HEK293 (cell line): ENCODE measurements around the gene RTN4RL2.

Experiments used
- CTCF ChIA-PET: fragments of 350-600 bp; formaldehyde crosslinking; extraction: SDS; loops from one replicate; lab custom pipeline; 2021; ENCODE audit warnings: antibody characterized with exemption; lab: Yijun Ruan, JAX
- POLR2A ChIA-PET: fragments of 300-600 bp; formaldehyde crosslinking; extraction: SDS; loops from one replicate; lab custom pipeline; 2020; ENCODE audit warnings: antibody characterized with exemption, inconsistent platforms; lab: Yijun Ruan, JAX
- H3K27ac ChIP-seq: fragments of 200-500 bp; sonication (Bioruptor generic); 2 replicates; pipeline ENCODE4 v1.5.1; 2014; ENCODE audit warnings: low read depth, low read length, control low read depth, inconsistent platforms; ENCODE audit errors: extremely low read depth
- H3K36me3 ChIP-seq, 2 experiments: fragments of 200-500 bp in 1 of 2; sonication (Bioruptor generic) in 1 of 2; 1 replicate in 1 of 2; 2 replicates in 1 of 2; pipeline ENCODE4 v1.5.1; 2014 to 2017; ENCODE audit warnings: inconsistent platforms in 2 of 2, low read length in 2 of 2; ENCODE audit not compliant: control insufficient read depth in 2 of 2, insufficient read depth in 1 of 2
- H3K4me1 ChIP-seq: fragments of 200-500 bp; sonication (Bioruptor generic); 2 replicates; pipeline ENCODE4 v1.5.1; 2014; ENCODE audit warnings: mild to moderate bottlenecking, low read length, inconsistent platforms; ENCODE audit not compliant: control insufficient read depth, insufficient read depth
- H3K4me3 ChIP-seq: 2 replicates; pipeline ENCODE4 v1.5.1; 2011; ENCODE audit warnings: low read depth, mild to moderate bottlenecking, control low read depth, low read length, moderate library complexity
- H3K9me3 ChIP-seq: fragments of 200-500 bp; sonication (Bioruptor generic); 2 replicates; pipeline ENCODE4 v1.5.1; 2014; ENCODE audit warnings: low read depth, low read length, inconsistent platforms; ENCODE audit not compliant: control insufficient read depth, insufficient read depth
- BCL11A ChIP-seq: fragments of 450-650 bp; formaldehyde crosslinking; IDR thresholded peaks from 2 replicates; pipeline ENCODE4 v1.5.1; 2016; ENCODE audit warnings: low read depth, missing biosample characterization, missing genetic modification characterization
- EGR2 ChIP-seq: fragments of 450-650 bp; formaldehyde crosslinking; IDR thresholded peaks from 2 replicates; pipeline ENCODE4 v1.5.1; 2016; ENCODE audit warnings: low read depth, missing biosample characterization, missing genetic modification characterization
- GLI2 ChIP-seq: fragments of 450-650 bp; formaldehyde crosslinking; IDR thresholded peaks from 2 replicates; pipeline ENCODE4; 2017; ENCODE audit warnings: missing biosample characterization, missing genetic modification characterization, low read depth, borderline replicate concordance
- KLF9 ChIP-seq: fragments of 450-650 bp; formaldehyde crosslinking; IDR thresholded peaks from 2 replicates; pipeline ENCODE4 v1.5.1; 2016; ENCODE audit warnings: missing biosample characterization, missing genetic modification characterization, low read depth
- SALL2 ChIP-seq: fragments of 450-650 bp; formaldehyde crosslinking; IDR thresholded peaks from 2 replicates; pipeline ENCODE4 v1.5.0; 2017; ENCODE audit warnings: missing biosample characterization, mild to moderate bottlenecking, missing genetic modification characterization, borderline replicate concordance
- ZBTB17 ChIP-seq: fragments of 450-650 bp; formaldehyde crosslinking; IDR thresholded peaks from 2 replicates; pipeline ENCODE4 v1.5.1; 2016; ENCODE audit warnings: missing biosample characterization, missing genetic modification characterization
- ZBTB20 ChIP-seq: fragments of 450-650 bp; formaldehyde crosslinking; IDR thresholded peaks from 2 replicates; pipeline ENCODE4 v1.5.1; 2016; ENCODE audit warnings: missing biosample characterization, missing genetic modification characterization
- ZEB2 ChIP-seq: fragments of 450-650 bp; formaldehyde crosslinking; IDR thresholded peaks from 2 replicates; pipeline ENCODE4 v1.5.1; 2016; ENCODE audit warnings: missing biosample characterization, missing genetic modification characterization
- ZFHX2 ChIP-seq: fragments of 450-650 bp; formaldehyde crosslinking; conservative IDR thresholded peaks from 2 replicates; pipeline ENCODE4 v1.5.1; 2016; ENCODE audit warnings: missing biosample characterization, missing genetic modification characterization
- ZFP3 ChIP-seq: fragments of 450-650 bp; formaldehyde crosslinking; IDR thresholded peaks from 2 replicates; pipeline ENCODE4 v1.5.1; 2016; ENCODE audit warnings: low read depth, missing biosample characterization, missing genetic modification characterization
- ZNF133 ChIP-seq: fragments of 450-650 bp; formaldehyde crosslinking; IDR thresholded peaks from 2 replicates; pipeline ENCODE4 v1.5.1; 2016; ENCODE audit warnings: missing biosample characterization, missing genetic modification characterization
- ZNF16 ChIP-seq: fragments of 450-650 bp; formaldehyde crosslinking; IDR thresholded peaks from 2 replicates; pipeline ENCODE4 v1.5.1; 2016; ENCODE audit warnings: low read depth, missing biosample characterization, missing genetic modification characterization
- ZNF202 ChIP-seq: fragments of 450-650 bp; formaldehyde crosslinking; IDR thresholded peaks from 2 replicates; pipeline ENCODE4 v1.5.1; 2016; ENCODE audit warnings: missing biosample characterization, missing genetic modification characterization, borderline replicate concordance
- ZNF214 ChIP-seq: fragments of 450-650 bp; formaldehyde crosslinking; IDR thresholded peaks from 2 replicates; pipeline ENCODE4 v1.5.1; 2017; ENCODE audit warnings: missing biosample characterization, mild to moderate bottlenecking, missing genetic modification characterization, borderline replicate concordance
- ZNF221 ChIP-seq: fragments of 450-650 bp; formaldehyde crosslinking; IDR thresholded peaks from 2 replicates; pipeline ENCODE4 v1.5.1; 2017; ENCODE audit warnings: missing biosample characterization, missing genetic modification characterization, borderline replicate concordance
- ZNF274 ChIP-seq, 2 experiments: fragments of 200-500 bp in 1 of 2; fragments of 450-650 bp in 1 of 2; sonication (Bioruptor generic) in 1 of 2; formaldehyde crosslinking in 1 of 2; IDR thresholded peaks; 2 replicates each; pipeline versions ENCODE4 v1.5.1 to v1.6.1; 2014 to 2016; ENCODE audit warnings: borderline replicate concordance in 1 of 2, inconsistent platforms in 1 of 2, low read length in 1 of 2, missing biosample characterization in 1 of 2, missing genetic modification characterization in 1 of 2
- ZNF404 ChIP-seq: fragments of 450-650 bp; formaldehyde crosslinking; IDR thresholded peaks from 2 replicates; pipeline ENCODE4 v1.5.1; 2017; ENCODE audit warnings: missing biosample characterization, missing genetic modification characterization
- ZNF433 ChIP-seq: fragments of 450-650 bp; formaldehyde crosslinking; IDR thresholded peaks from 2 replicates; pipeline ENCODE4 v1.5.1; 2016; ENCODE audit warnings: missing biosample characterization, missing genetic modification characterization, low read depth
- ZNF48 ChIP-seq: fragments of 450-650 bp; formaldehyde crosslinking; IDR thresholded peaks from 2 replicates; pipeline ENCODE4 v1.5.1; 2016; ENCODE audit warnings: missing biosample characterization, missing genetic modification characterization
- ZNF518A ChIP-seq: fragments of 450-650 bp; formaldehyde crosslinking; conservative IDR thresholded peaks from 2 replicates; pipeline ENCODE4 v1.5.1; 2016; ENCODE audit warnings: low read depth, missing biosample characterization, missing genetic modification characterization
- ZNF530 ChIP-seq: fragments of 450-650 bp; formaldehyde crosslinking; IDR thresholded peaks from 2 replicates; pipeline ENCODE4 v1.5.1; 2016; ENCODE audit warnings: low read depth, missing biosample characterization, missing genetic modification characterization
- ZNF561 ChIP-seq: fragments of 450-650 bp; IDR thresholded peaks from 2 replicates; pipeline ENCODE4 v1.5.1; 2018; ENCODE audit warnings: missing biosample characterization, missing genetic modification characterization, borderline replicate concordance
- ZNF645 ChIP-seq: fragments of 450-650 bp; formaldehyde crosslinking; IDR thresholded peaks from 2 replicates; pipeline ENCODE4; 2016; ENCODE audit warnings: missing biosample characterization, missing genetic modification characterization
- ZNF658 ChIP-seq: fragments of 450-650 bp; formaldehyde crosslinking; IDR thresholded peaks from 2 replicates; pipeline ENCODE4; 2016; ENCODE audit warnings: missing biosample characterization, missing genetic modification characterization
- ZNF701 ChIP-seq: fragments of 450-650 bp; formaldehyde crosslinking; IDR thresholded peaks from 2 replicates; pipeline ENCODE4 v1.5.1; 2016; ENCODE audit warnings: missing biosample characterization, missing genetic modification characterization
- ZNF704 ChIP-seq: fragments of 450-650 bp; formaldehyde crosslinking; IDR thresholded peaks from 2 replicates; pipeline ENCODE4 v1.5.1; 2016; ENCODE audit warnings: missing biosample characterization, missing genetic modification characterization
- ZNF768 ChIP-seq: fragments of 450-650 bp; formaldehyde crosslinking; IDR thresholded peaks from 2 replicates; pipeline ENCODE4 v1.5.1; 2018; ENCODE audit warnings: missing biosample characterization, mild to moderate bottlenecking, missing genetic modification characterization
- TF ChIP-seq, protein P1 (sequence below): fragments of 450-650 bp; formaldehyde crosslinking; IDR thresholded peaks from 2 replicates; pipeline ENCODE4 v1.5.1; 2016; ENCODE audit warnings: missing biosample characterization, missing genetic modification characterization

Gene RTN4RL2

DNA sequence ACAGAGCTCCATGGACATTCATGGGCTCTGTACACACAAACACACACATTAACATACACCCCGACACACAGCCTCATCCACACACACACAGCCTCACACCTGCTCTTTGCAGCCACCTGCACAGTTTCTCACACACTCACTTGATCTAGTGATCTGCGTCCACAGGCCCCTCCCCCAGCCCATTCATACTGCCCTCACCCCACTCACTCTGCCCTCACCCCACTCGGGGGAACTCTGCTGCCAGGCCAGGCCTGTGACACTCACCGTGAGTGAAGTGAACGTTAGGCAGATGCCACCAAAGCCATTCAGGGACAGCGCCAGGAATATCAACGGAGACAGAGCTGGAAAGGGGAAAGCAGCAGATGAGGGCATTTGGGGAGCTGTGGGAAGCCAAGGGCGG, 40.2 kb downstream of the RTN4RL2 start (continued):
- no peak for TF ChIP-seq ZNF518A (tag by site-specific recombination)
- TF ChIP-seq ZNF704 (tag by site-specific recombination), result no peak
- 0 out of 2 replicates have a peak, but pooled peaks have one; percentile 29 for TF ChIP-seq ZBTB17 (tag by site-specific recombination)
- no peak for TF ChIP-seq ZNF16
- TF ChIP-seq ZNF214, result no peak
- no peak for TF ChIP-seq ZEB2 (tag by site-specific recombination)
- TF ChIP-seq ZNF221 (tag by site-specific recombination), result no peak
- TF ChIP-seq ZNF48 (tag by site-specific recombination), result no peak
- no peak for TF ChIP-seq ZNF274 (IDR thresholded peaks at IDR 0.05; ENCODE audit: low read length)
- TF ChIP-seq ZNF274 (tag by site-specific recombination; IDR thresholded peaks at IDR 0.05; ENCODE audit: borderline replicate concordance), result no peak
- TF ChIP-seq ZNF202 (tag by site-specific recombination), result no peak
- no peak for TF ChIP-seq ZBTB20 (tag by site-specific recombination)
- TF ChIP-seq EGR2 (tag by site-specific recombination), result peak; percentile 57

GRCh38 chr11:57500926-57501325, 40.6 kb downstream of the RTN4RL2 start:
- no peaks in the 10 kb centered on the region for H3K4me1 ChIP-seq
- no peak overlapping the region for H3K4me3 ChIP-seq
- ChIA-PET CTCF (interaction anchor here (1.2 to 2.6 kb wide), 4 partner anchors 7 to 13 kb away, joined by 3 to 20 read pairs (median 6); no protein-coding TSS in a partner anchor), POLR2A (no interaction called here)
- no peaks in the 10 kb centered on the region for H3K9me3 ChIP-seq
- no peak overlapping the region for H3K27ac ChIP-seq
- H3K36me3 ChIP-seq, result peaks cover 0 to 14% of the 10 kb centered on the region in 2 experiments; a peak in 1 of 3 replicates
- TF ChIP-seq ZFP3 (tag by site-specific recombination) (no peak), GLI2 (tag by site-specific recombination) (no peak), ZFHX2 (tag by site-specific recombination) (no peak), ZNF133 (tag by site-specific recombination) (no peak), ZNF530 (no peak), ZNF768 (tag by site-specific recombination) (no peak), ZNF16 (no peak), ZNF645 (tag by site-specific recombination) (no peak), ZNF433 (tag by site-specific recombination) (no peak), SALL2 (tag by site-specific recombination) (no peak), ZNF404 (tag by site-specific recombination) (no peak), ZNF561 (tag by site-specific recombination) (no peak), KLF9 (tag by site-specific recombination) (no peak), BCL11A (tag by site-specific recombination) (no peak), ZNF701 (no peak), ZNF658 (no peak)
- TF ChIP-seq, protein P1, sequence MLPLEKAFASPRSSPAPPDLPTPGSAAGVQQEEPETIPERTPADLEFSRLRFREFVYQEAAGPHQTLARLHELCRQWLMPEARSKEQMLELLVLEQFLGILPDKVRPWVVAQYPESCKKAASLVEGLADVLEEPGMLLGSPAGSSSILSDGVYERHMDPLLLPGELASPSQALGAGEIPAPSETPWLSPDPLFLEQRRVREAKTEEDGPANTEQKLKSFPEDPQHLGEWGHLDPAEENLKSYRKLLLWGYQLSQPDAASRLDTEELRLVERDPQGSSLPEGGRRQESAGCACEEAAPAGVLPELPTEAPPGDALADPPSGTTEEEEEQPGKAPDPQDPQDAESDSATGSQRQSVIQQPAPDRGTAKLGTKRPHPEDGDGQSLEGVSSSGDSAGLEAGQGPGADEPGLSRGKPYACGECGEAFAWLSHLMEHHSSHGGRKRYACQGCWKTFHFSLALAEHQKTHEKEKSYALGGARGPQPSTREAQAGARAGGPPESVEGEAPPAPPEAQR (tag by site-specific recombination), result no peak
